ENCODE results near the gene NAT14.
A peak's percentile ranks its signal among the peaks of the same experiment; 100 is the strongest.

The NAT14 gene

GRCh38 chr19:55464039-55464661 lies 20.8 kb upstream of the NAT14 start:
- no peak overlapping the region for H3K4me3 ChIP-seq (replicated peaks; ENCODE audit: low read depth, low read length)
- no peak for DNase-seq (ENCODE audit: extremely low read depth, low read depth)
- no peak for TF ChIP-seq CTCF (IDR thresholded peaks at IDR 0.05; ENCODE audit: low read depth, low read length, missing control alignments)

GRCh38 chr19:55464662-55465054 lies 20.3 kb upstream of the NAT14 start, which contains the start of gene C19orf85:
C19orf85 (minus strand) TSS chr19:55464751; CDS start chr19:55464554, 197 bp downstream.
- TF ChIP-seq CTCF (IDR thresholded peaks at IDR 0.05; ENCODE audit: low read depth, low read length, missing control alignments), result no peak
- no peak for DNase-seq (ENCODE audit: extremely low read depth, low read depth)
- H3K4me3 ChIP-seq (replicated peaks; ENCODE audit: low read depth, low read length), result no peak within 1 kb of the TSS

GRCh38 chr19:55465460-55466240 lies 19.3 kb upstream of the NAT14 start:
- H3K4me3 ChIP-seq (replicated peaks; ENCODE audit: low read depth, low read length), result no peak overlapping the region
- no peak for DNase-seq (ENCODE audit: extremely low read depth, low read depth)
- no peak for TF ChIP-seq CTCF (IDR thresholded peaks at IDR 0.05; ENCODE audit: low read depth, low read length, missing control alignments)

DNA sequence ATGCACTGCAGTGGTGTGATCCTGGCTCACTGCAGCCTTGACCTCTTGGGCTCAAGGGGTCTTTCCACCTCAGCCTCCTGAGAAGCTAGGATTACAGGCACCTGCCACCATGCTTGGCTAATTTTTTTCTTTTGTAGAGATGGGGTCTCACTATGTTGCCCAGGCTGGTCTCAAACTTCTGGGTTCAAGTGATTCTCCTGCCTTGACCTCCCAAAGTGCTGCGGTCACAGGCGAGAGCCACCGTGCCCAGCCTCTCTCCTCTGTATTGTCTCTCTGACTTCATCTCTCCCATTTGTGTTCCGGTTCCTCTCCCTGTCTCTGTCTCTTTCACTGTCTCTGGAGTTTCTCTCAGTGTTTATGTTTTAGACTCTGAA lies 18.8 kb upstream of the NAT14 start:
- no peak for DNase-seq (ENCODE audit: extremely low read depth, low read depth)
- no peak overlapping the region for H3K4me3 ChIP-seq (replicated peaks; ENCODE audit: low read depth, low read length)
- no peak for TF ChIP-seq CTCF (IDR thresholded peaks at IDR 0.05; ENCODE audit: low read depth, low read length, missing control alignments)

- H3K4me3 ChIP-seq (replicated peaks; ENCODE audit: low read depth, low read length), result no peak overlapping the region
- no peak for DNase-seq (ENCODE audit: extremely low read depth, low read depth)
- TF ChIP-seq CTCF (IDR thresholded peaks at IDR 0.05; ENCODE audit: low read depth, low read length, missing control alignments), result peak; percentile 98
Measured at GRCh38 chr19:55467236-55468053, 17.5 kb upstream of the NAT14 start.

DNA sequence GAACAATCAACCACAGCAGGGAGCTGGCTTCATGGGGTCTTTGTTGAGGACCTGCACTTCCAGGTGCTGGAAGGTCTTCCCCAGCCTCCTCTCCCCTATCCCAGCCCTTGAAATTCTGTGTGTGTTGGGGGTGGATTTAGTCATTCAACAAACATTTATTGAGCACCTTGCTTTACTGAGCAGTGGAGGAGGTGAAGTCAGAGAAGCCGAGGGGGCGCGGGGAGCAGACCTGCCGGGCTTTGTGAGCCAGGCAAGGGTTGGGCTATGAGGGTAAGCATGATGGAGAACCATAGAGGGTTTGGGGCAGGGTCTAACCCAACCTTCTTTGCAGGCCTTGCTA lies 17.0 kb upstream of the NAT14 start:
- no peak overlapping the region for H3K4me3 ChIP-seq (replicated peaks; ENCODE audit: low read depth, low read length)
- no peak for DNase-seq (ENCODE audit: extremely low read depth, low read depth)
- no peak for TF ChIP-seq CTCF (IDR thresholded peaks at IDR 0.05; ENCODE audit: low read depth, low read length, missing control alignments)
